Measurements from ENCODE around the gene EIF4H. TPM values are rescaled to one million over a fixed set of nuclear protein-coding genes. Genes with fewer than 3 reads are reported as not detected.

Gene EIF4H
- total RNA-seq, 1 experiment from 2014 or later: 370 TPM

GRCh38 chr7:74197449-74198124 lies 23.4 kb downstream of the EIF4H start:
- H3K9me3 ChIP-seq: no peaks in the 10 kb centered on the region
- no TSS peak for BruUV-seq (replicated peaks)
- no peaks in the 10 kb centered on the region for H3K27me3 Mint-ChIP-seq (ENCODE audit: insufficient read depth, unreplicated experiment)
- no peaks in the 10 kb centered on the region for H3K4me1 ChIP-seq
- H3K36me3 ChIP-seq (ENCODE audit: control insufficient read depth, insufficient read depth, low read length): peaks cover 1% of the 10 kb centered on the region; the same call in 1 of the 2 replicates
- H3K4me3 Mint-ChIP-seq (ENCODE audit: unreplicated experiment): no peak overlapping the region
- no peak for TF ChIP-seq CTCF (IDR thresholded peaks at IDR 0.05; ENCODE audit: insufficient read depth in 1 of 2, low read depth in 1 of 2, low read length in 1 of 2, severe bottlenecking in 1 of 2, unreplicated experiment in 1 of 2)
- no peaks in the 10 kb centered on the region for H3K4me1 Mint-ChIP-seq (ENCODE audit: low read depth, unreplicated experiment)
- H3K9me3 Mint-ChIP-seq (ENCODE audit: unreplicated experiment): no peaks in the 10 kb centered on the region
- CTCF ChIA-PET: interaction anchor here (1.1 kb wide), 1 partner anchor 9 kb away, joined by 3 read pairs; no protein-coding TSS in a partner anchor
- peaks cover 71% of the 10 kb centered on the region for H3K36me3 Mint-ChIP-seq (ENCODE audit: insufficient read depth, unreplicated experiment)
- H3K27ac Mint-ChIP-seq (ENCODE audit: unreplicated experiment): no peak overlapping the region
- no peak overlapping the region for H3K4me3 ChIP-seq (ENCODE audit: low read depth, low read length)
- DNase-seq: no peak
- no peaks in the 10 kb centered on the region for H3K27me3 ChIP-seq (replicated peaks; ENCODE audit: control insufficient read depth, insufficient read depth, low read length)
- intact Hi-C loops (cut with micrococcal nuclease; ENCODE audit: unreplicated experiment): no loop called here
- POLR2A ChIA-PET: no interaction called here

- POLR2A ChIA-PET: no interaction called here
- no peaks in the 10 kb centered on the region for H3K9me3 ChIP-seq
- H3K9me3 Mint-ChIP-seq (ENCODE audit: unreplicated experiment): no peaks in the 10 kb centered on the region
- H3K36me3 ChIP-seq (ENCODE audit: control insufficient read depth, insufficient read depth, low read length): peaks cover 1% of the 10 kb centered on the region; the same call in 1 of the 2 replicates
- CTCF ChIA-PET: no interaction called here
- no peak for DNase-seq
- peaks cover 4% of the 10 kb centered on the region for H3K27me3 Mint-ChIP-seq (ENCODE audit: insufficient read depth, unreplicated experiment)
- no peak overlapping the region for H3K4me3 ChIP-seq (ENCODE audit: low read depth, low read length)
- H3K4me1 ChIP-seq: no peaks in the 10 kb centered on the region
- intact Hi-C loops (cut with micrococcal nuclease; ENCODE audit: unreplicated experiment): no loop called here
- H3K27me3 ChIP-seq (replicated peaks; ENCODE audit: control insufficient read depth, insufficient read depth, low read length): no peaks in the 10 kb centered on the region
- no peak overlapping the region for H3K4me3 Mint-ChIP-seq (ENCODE audit: unreplicated experiment)
- TF ChIP-seq CTCF (IDR thresholded peaks at IDR 0.05; ENCODE audit: insufficient read depth in 1 of 2, low read depth in 1 of 2, low read length in 1 of 2, severe bottlenecking in 1 of 2, unreplicated experiment in 1 of 2): no peak
- H3K36me3 Mint-ChIP-seq (ENCODE audit: insufficient read depth, unreplicated experiment): peaks cover 49% of the 10 kb centered on the region
- H3K4me1 Mint-ChIP-seq (ENCODE audit: low read depth, unreplicated experiment): no peaks in the 10 kb centered on the region
- H3K27ac Mint-ChIP-seq (ENCODE audit: unreplicated experiment): no peak overlapping the region
- BruUV-seq (replicated peaks): no TSS peak
Measured at GRCh38 chr7:74199551-74200355, 25.6 kb downstream of the EIF4H start.

- no TSS peak for BruUV-seq (replicated peaks)
- Histone ChIP-seq H3K4me1 (no peaks in the 10 kb centered on the region), H3K36me3 (ENCODE audit: control insufficient read depth, insufficient read depth, low read length) (no peaks in the 10 kb centered on the region), H3K9me3 (no peaks in the 10 kb centered on the region), H3K4me3 (ENCODE audit: low read depth, low read length) (no peak overlapping the region), H3K27me3 (replicated peaks; ENCODE audit: control insufficient read depth, insufficient read depth, low read length) (no peaks in the 10 kb centered on the region)
- Mint-ChIP-seq H3K9me3 (ENCODE audit: unreplicated experiment) (no peaks in the 10 kb centered on the region), H3K36me3 (ENCODE audit: insufficient read depth, unreplicated experiment) (peaks cover 23% of the 10 kb centered on the region), H3K4me3 (ENCODE audit: unreplicated experiment) (no peak overlapping the region), H3K4me1 (ENCODE audit: low read depth, unreplicated experiment) (no peaks in the 10 kb centered on the region), H3K27ac (ENCODE audit: unreplicated experiment) (peak overlapping the region; percentile 70), H3K27me3 (ENCODE audit: insufficient read depth, unreplicated experiment) (peaks cover 4% of the 10 kb centered on the region)
- DNase-seq: peak in 1 of 2 experiments; percentile 60
- ChIA-PET POLR2A (no interaction called here), CTCF (interaction anchor here (0.7 to 1.5 kb wide), 6 partner anchors 9 to 198 kb away, joined by 3 to 10 read pairs (median 3); partner anchors contain the start of gene LIMK1)
- intact Hi-C loops (cut with micrococcal nuclease; ENCODE audit: unreplicated experiment): loop anchor here (2.0 kb wide), 2 partner anchors 28 to 152 kb away; partner anchors contain the start of gene EIF4H
- peak; percentile 70 to 72 for TF ChIP-seq CTCF (IDR thresholded peaks at IDR 0.05; ENCODE audit: insufficient read depth in 1 of 2, low read depth in 1 of 2, low read length in 1 of 2, severe bottlenecking in 1 of 2, unreplicated experiment in 1 of 2)
Measured at GRCh38 chr7:74202841-74203556, 28.8 kb downstream of the EIF4H start.

Data from Caco-2 (cell line).